ENCODE measurements around the gene POMC. TPM values are rescaled to one million over a fixed set of nuclear protein-coding genes. Genes with fewer than 3 reads are reported as not detected.
"Not testable (repeated sequence)": the region's sequence is repeated elsewhere in the genome, so short reads cannot be mapped to it uniquely, and the experiment has no call there.

The POMC gene
- polyA plus RNA-seq, 1 donor from 2014 or later, result not detected

- Histone ChIP-seq H3K79me2 (replicated peaks; ENCODE audit: insufficient read depth, low read length) (no peaks in the 10 kb centered on the region), H4K20me1 (ENCODE audit: insufficient read depth) (no peaks in the 10 kb centered on the region), H3K27me3 (ENCODE audit: insufficient read depth, low read depth, low read length) (no peaks in the 10 kb centered on the region), H3K9ac (ENCODE audit: low read length) (no peak overlapping the region), H3K9me2 (ENCODE audit: insufficient read depth, low read length) (no peaks in the 10 kb centered on the region), H3K9me3 (ENCODE audit: low read length) (no peaks in the 10 kb centered on the region), H3K36me3 (ENCODE audit: insufficient read depth, low read length) (no peaks in the 10 kb centered on the region), H3K4me2 (ENCODE audit: low read length) (no peak overlapping the region), H3K27ac (ENCODE audit: low read length) (no peak overlapping the region), H2AFZ (ENCODE audit: low read depth, low read length) (no peak overlapping the region), H3K4me3 (ENCODE audit: low read length) (no peak overlapping the region), H3F3A (ENCODE audit: insufficient read depth, low read length, poor library complexity, severe bottlenecking) (no peaks in the 10 kb centered on the region)
- TF ChIP-seq, protein P1, sequence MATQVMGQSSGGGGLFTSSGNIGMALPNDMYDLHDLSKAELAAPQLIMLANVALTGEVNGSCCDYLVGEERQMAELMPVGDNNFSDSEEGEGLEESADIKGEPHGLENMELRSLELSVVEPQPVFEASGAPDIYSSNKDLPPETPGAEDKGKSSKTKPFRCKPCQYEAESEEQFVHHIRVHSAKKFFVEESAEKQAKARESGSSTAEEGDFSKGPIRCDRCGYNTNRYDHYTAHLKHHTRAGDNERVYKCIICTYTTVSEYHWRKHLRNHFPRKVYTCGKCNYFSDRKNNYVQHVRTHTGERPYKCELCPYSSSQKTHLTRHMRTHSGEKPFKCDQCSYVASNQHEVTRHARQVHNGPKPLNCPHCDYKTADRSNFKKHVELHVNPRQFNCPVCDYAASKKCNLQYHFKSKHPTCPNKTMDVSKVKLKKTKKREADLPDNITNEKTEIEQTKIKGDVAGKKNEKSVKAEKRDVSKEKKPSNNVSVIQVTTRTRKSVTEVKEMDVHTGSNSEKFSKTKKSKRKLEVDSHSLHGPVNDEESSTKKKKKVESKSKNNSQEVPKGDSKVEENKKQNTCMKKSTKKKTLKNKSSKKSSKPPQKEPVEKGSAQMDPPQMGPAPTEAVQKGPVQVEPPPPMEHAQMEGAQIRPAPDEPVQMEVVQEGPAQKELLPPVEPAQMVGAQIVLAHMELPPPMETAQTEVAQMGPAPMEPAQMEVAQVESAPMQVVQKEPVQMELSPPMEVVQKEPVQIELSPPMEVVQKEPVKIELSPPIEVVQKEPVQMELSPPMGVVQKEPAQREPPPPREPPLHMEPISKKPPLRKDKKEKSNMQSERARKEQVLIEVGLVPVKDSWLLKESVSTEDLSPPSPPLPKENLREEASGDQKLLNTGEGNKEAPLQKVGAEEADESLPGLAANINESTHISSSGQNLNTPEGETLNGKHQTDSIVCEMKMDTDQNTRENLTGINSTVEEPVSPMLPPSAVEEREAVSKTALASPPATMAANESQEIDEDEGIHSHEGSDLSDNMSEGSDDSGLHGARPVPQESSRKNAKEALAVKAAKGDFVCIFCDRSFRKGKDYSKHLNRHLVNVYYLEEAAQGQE (IDR thresholded peaks at IDR 0.05; ENCODE audit: borderline replicate concordance), result no peak
- TF ChIP-seq MXI1 (conservative IDR thresholded peaks at IDR 0.05; ENCODE audit: poor library complexity, severe bottlenecking) (no peak), CTCF (IDR thresholded peaks at IDR 0.05; ENCODE audit: poor library complexity, severe bottlenecking) (no peak), RAD21 (conservative IDR thresholded peaks at IDR 0.05) (no peak), TAF1 (IDR thresholded peaks at IDR 0.05; ENCODE audit: low read depth) (no peak), SMC3 (conservative IDR thresholded peaks at IDR 0.05; ENCODE audit: poor library complexity) (no peak)
Measured at GRCh38 chr2:25155401-25155800, 13.0 kb downstream of the POMC start.

DNA sequence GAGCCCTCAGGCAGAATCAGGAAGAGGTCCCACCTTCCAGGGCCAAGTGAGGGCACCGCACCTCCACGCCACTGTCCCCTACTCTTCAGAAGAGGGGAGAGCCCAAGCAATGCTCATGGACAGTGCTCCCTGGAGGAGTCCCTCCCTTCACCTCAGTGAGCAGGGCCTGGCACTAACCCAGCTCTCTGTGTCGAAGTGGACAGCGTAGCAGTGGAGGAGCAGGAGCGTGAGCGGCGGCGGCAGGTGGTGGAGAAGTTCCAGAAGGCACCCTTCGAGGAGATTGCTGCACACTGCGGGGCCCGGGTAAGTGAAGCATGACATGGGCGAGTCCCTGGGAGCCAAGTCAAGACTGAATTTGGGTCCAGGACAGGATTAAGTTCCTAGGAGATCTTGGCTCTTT lies 16.7 kb downstream of the POMC start:
- Histone ChIP-seq H4K20me1 (ENCODE audit: insufficient read depth) (no peaks in the 10 kb centered on the region), H3K9me2 (ENCODE audit: insufficient read depth, low read length) (no peaks in the 10 kb centered on the region), H3K27ac (ENCODE audit: low read length) (no peak overlapping the region), H3K27me3 (ENCODE audit: insufficient read depth, low read depth, low read length) (no peaks in the 10 kb centered on the region), H3K79me2 (replicated peaks; ENCODE audit: insufficient read depth, low read length) (no peaks in the 10 kb centered on the region), H3F3A (ENCODE audit: insufficient read depth, low read length, poor library complexity, severe bottlenecking) (no peaks in the 10 kb centered on the region), H3K36me3 (ENCODE audit: insufficient read depth, low read length) (no peaks in the 10 kb centered on the region), H3K9me3 (ENCODE audit: low read length) (no peaks in the 10 kb centered on the region), H3K4me3 (ENCODE audit: low read length) (no peak overlapping the region), H2AFZ (ENCODE audit: low read depth, low read length) (no peak overlapping the region), H3K4me2 (ENCODE audit: low read length) (no peak overlapping the region), H3K9ac (ENCODE audit: low read length) (no peak overlapping the region)
- TF ChIP-seq MXI1 (conservative IDR thresholded peaks at IDR 0.05; ENCODE audit: poor library complexity, severe bottlenecking), result no peak
- no peak for TF ChIP-seq EP300 (conservative IDR thresholded peaks at IDR 0.05; ENCODE audit: poor library complexity, severe bottlenecking)
- no peak for TF ChIP-seq POLR2AphosphoS5 (IDR thresholded peaks at IDR 0.05)
- TF ChIP-seq, protein P1 (IDR thresholded peaks at IDR 0.05; ENCODE audit: borderline replicate concordance), result no peak
- TF ChIP-seq EZH2 (IDR thresholded peaks at IDR 0.05; ENCODE audit: borderline replicate concordance, insufficient read depth, low read length, poor library complexity, severe bottlenecking), result no peak
- TF ChIP-seq TAF1 (IDR thresholded peaks at IDR 0.05; ENCODE audit: low read depth), result no peak
- no peak for TF ChIP-seq SMC3 (conservative IDR thresholded peaks at IDR 0.05; ENCODE audit: poor library complexity)
- no peak for TF ChIP-seq RAD21 (conservative IDR thresholded peaks at IDR 0.05)
- no peak for TF ChIP-seq CTCF (IDR thresholded peaks at IDR 0.05; ENCODE audit: poor library complexity, severe bottlenecking)

DNA sequence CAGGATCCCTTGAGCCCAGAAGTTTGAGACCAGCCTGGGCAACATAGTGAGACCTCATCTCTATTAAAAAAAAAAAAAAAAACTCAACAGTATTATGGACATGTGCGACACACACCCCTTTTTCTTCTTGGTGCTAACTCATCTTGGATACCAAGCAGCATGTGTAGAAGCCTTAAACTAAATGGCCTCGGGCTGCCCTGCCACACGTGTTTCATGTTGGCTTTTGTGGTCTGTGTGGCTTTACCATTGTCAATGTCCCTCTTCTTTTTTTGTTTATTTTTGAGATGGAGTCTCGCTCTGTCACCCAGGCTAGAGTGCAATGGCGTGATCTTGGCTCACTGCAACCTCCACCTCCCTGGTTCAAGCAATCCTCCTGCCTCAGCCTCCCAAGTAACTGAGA lies 17.4 kb downstream of the POMC start:
- not testable (repeated sequence) for H3K27me3 ChIP-seq (ENCODE audit: insufficient read depth, low read depth, low read length); H3K9me3 ChIP-seq (ENCODE audit: low read length); H3K4me3 ChIP-seq (ENCODE audit: low read length); H3K27ac ChIP-seq (ENCODE audit: low read length); H4K20me1 ChIP-seq (ENCODE audit: insufficient read depth); H3F3A ChIP-seq (ENCODE audit: insufficient read depth, low read length, poor library complexity, severe bottlenecking); H3K9me2 ChIP-seq (ENCODE audit: insufficient read depth, low read length); H2AFZ ChIP-seq (ENCODE audit: low read depth, low read length); H3K4me2 ChIP-seq (ENCODE audit: low read length); H3K9ac ChIP-seq (ENCODE audit: low read length); H3K79me2 ChIP-seq (replicated peaks; ENCODE audit: insufficient read depth, low read length); H3K36me3 ChIP-seq (ENCODE audit: insufficient read depth, low read length)

All from neural cell (in vitro differentiated cells).